K562 (cell line): ENCODE data around the gene DSTYK. TPM values are rescaled to one million over a fixed set of nuclear protein-coding genes. Genes with fewer than 3 reads are reported as not detected.

Experiments
- ATAC-seq: fragments of 200-7000 bp; cut with Tn5 transposase; 3 replicates; pipeline ENCODE4 v1.9.1; 2020; ENCODE audit warnings: moderate library complexity
- BruUV-seq: library from RNA; stranded (reverse); fragments of 400-500 nt; replicated peaks from 2 replicates; lab custom pipeline; 2021; lab: Mats Ljungman, UMichigan
- CTCF ChIA-PET: fragments of 300-600 bp; formaldehyde crosslinking; extraction: SDS; loops from one replicate; lab custom pipeline; 2021; ENCODE audit warnings: low intra/inter-chr PET ratio; lab: Yijun Ruan, JAX
- POLR2A ChIA-PET: fragments of 300-600, 350-650 bp; sonication (Branson Sonifier 250); formaldehyde crosslinking; extraction: SDS; loops from one replicate; lab custom pipeline; 2021; ENCODE audit warnings: antibody characterized with exemption, inconsistent platforms; lab: Yijun Ruan, JAX
- DNase-seq, 4 experiments: peaks; one replicate each; pipeline versions ENCODE4 v3.0.0 to v3.0.0-alpha.2; 2011 to 2018; ENCODE audit warnings: low spot score in 3 of 4, mixed read lengths in 3 of 4; ENCODE audit errors: extremely low read depth in 1 of 4
- FAIRE-seq: peaks from 2 replicates; lab custom pipeline; 2011; peaks lifted over from hg19 to GRCh38; lab: Jason Lieb, UNC
- H2AFZ ChIP-seq: 2 replicates; pipeline ENCODE4 v1.6.0; 2011; ENCODE audit warnings: low read depth, low read length, control low read depth, inconsistent platforms
- H3K27ac ChIP-seq: fragments of 200-600 bp; 3 replicates; pipeline ENCODE4 v1.8.0; 2011; ENCODE audit warnings: low read depth, mild to moderate bottlenecking, control low read depth, inconsistent platforms, low read length, moderate library complexity, mixed read lengths; ENCODE audit errors: extremely low read depth
- H3K27me3 ChIP-seq, 2 experiments: fragments of 300-600 bp in 1 of 2; 2 replicates in 1 of 2; 3 replicates in 1 of 2; pipeline versions ENCODE4 v1.6.0 to v1.8.0; 2011; ENCODE audit warnings: inconsistent platforms in 2 of 2, low read length in 2 of 2, mild to moderate bottlenecking in 1 of 2, mixed read lengths in 1 of 2, moderate library complexity in 1 of 2; ENCODE audit not compliant: control insufficient read depth in 2 of 2, insufficient read depth in 2 of 2
- H3K36me3 ChIP-seq: fragments of 300-600 bp; 3 replicates; pipeline ENCODE4 v1.8.0; 2011; ENCODE audit warnings: mild to moderate bottlenecking, low read length, inconsistent platforms; ENCODE audit not compliant: control insufficient read depth, insufficient read depth
- H3K4me1 ChIP-seq, 2 experiments: fragments of 200-600 bp in 1 of 2; replicated peaks in 1 of 2; 2 replicates in 1 of 2; 3 replicates in 1 of 2; pipeline versions ENCODE4 v1.5.1 to v1.8.0; 2011; ENCODE audit warnings: inconsistent platforms in 2 of 2, low read length in 2 of 2, mild to moderate bottlenecking in 1 of 2, mixed read lengths in 1 of 2, moderate library complexity in 1 of 2; ENCODE audit not compliant: control insufficient read depth in 2 of 2, insufficient read depth in 2 of 2
- H3K4me2 ChIP-seq: 2 replicates; pipeline ENCODE4 v1.6.1; 2011; ENCODE audit warnings: low read length, control low read depth, inconsistent platforms, mixed read lengths; ENCODE audit not compliant: insufficient read depth
- H3K4me3 ChIP-seq: fragments of 200-600 bp; sonication (generic), shearing (Covaris generic); 2 replicates; pipeline ENCODE4 v1.5.1; 2016; ENCODE audit warnings: control low read depth, inconsistent platforms
- H3K79me2 ChIP-seq: fragments of 200-600 bp; 3 replicates; pipeline ENCODE4 v1.8.0; 2011; ENCODE audit warnings: low read length, inconsistent platforms; ENCODE audit not compliant: control insufficient read depth, insufficient read depth
- H3K9ac ChIP-seq, 2 experiments: 2 replicates each; pipeline versions ENCODE4 v1.6.0 to v1.6.1; 2011; ENCODE audit warnings: low read depth in 2 of 2, low read length in 2 of 2, control low read depth in 1 of 2, inconsistent platforms in 1 of 2, mild to moderate bottlenecking in 1 of 2, mixed read lengths in 1 of 2; ENCODE audit not compliant: insufficient read depth in 1 of 2
- H3K9me1 ChIP-seq: one replicate; pipeline ENCODE4 v1.6.0; 2011; ENCODE audit warnings: inconsistent platforms, mild to moderate bottlenecking, low read length, moderate library complexity; ENCODE audit not compliant: control insufficient read depth, insufficient read depth
- H3K9me3 ChIP-seq: replicated peaks from 2 replicates; pipeline ENCODE4 v1.5.1; 2011; ENCODE audit warnings: low read depth, low read length, inconsistent platforms; ENCODE audit not compliant: control insufficient read depth, insufficient read depth
- H4K20me1 ChIP-seq: replicated peaks from 2 replicates; pipeline ENCODE4 v1.6.1; 2011; ENCODE audit warnings: low read length, inconsistent platforms, mixed read lengths; ENCODE audit not compliant: control insufficient read depth, insufficient read depth
- CLOCK ChIP-seq: fragments of 250-450 bp; sonication (Bioruptor Pico); IDR thresholded peaks from 2 replicates; pipeline ENCODE4 v1.4.0; 2020; ENCODE audit warnings: mild to moderate bottlenecking, moderate library complexity, borderline replicate concordance
- ELF2 ChIP-seq: fragments of 250-450 bp; sonication (Bioruptor Pico); IDR thresholded peaks from 2 replicates; pipeline ENCODE4 v1.5.0; 2021; ENCODE audit warnings: mild to moderate bottlenecking
- FOXK1 ChIP-seq: sonication (generic); formaldehyde crosslinking; IDR thresholded peaks from 2 replicates; pipeline ENCODE4 v1.8.0; 2022; ENCODE audit warnings: missing genetic modification reagents, mild to moderate bottlenecking, borderline replicate concordance
- HNRNPL ChIP-seq: fragments of 200-400 bp; formaldehyde crosslinking; IDR thresholded peaks from 2 replicates; pipeline ENCODE4 v1.6.1; 2017; ENCODE audit warnings: low read depth, mild to moderate bottlenecking, low read length
- MAX ChIP-seq: sonication (generic); formaldehyde crosslinking; IDR thresholded peaks from 2 replicates; pipeline ENCODE4 v1.9.0; 2022; ENCODE audit warnings: mild to moderate bottlenecking, missing genetic modification reagents
- SIN3A ChIP-seq, 2 experiments: fragments of 150-350 bp in 1 of 2; IDR thresholded peaks; 2 replicates each; pipeline ENCODE4 v1.6.1; 2011 to 2016; ENCODE audit warnings: borderline replicate concordance in 2 of 2, low read depth in 2 of 2, low read length in 2 of 2, mild to moderate bottlenecking in 2 of 2, moderate library complexity in 2 of 2; ENCODE audit not compliant: control insufficient read depth in 1 of 2
- SNRNP70 ChIP-seq: fragments of 200-400 bp; formaldehyde crosslinking; optimal IDR thresholded peaks from 2 replicates; pipeline ENCODE3; 2017; ENCODE audit warnings: low read depth, low read length
- STAT5A ChIP-seq: IDR thresholded peaks from 2 replicates; pipeline ENCODE4 v1.6.1; 2012; ENCODE audit warnings: low read length, inconsistent platforms, borderline replicate concordance
- TAL1 ChIP-seq: fragments of 450-650 bp; IDR thresholded peaks from 2 replicates; pipeline ENCODE4 v1.6.1; 2016; ENCODE audit warnings: mild to moderate bottlenecking
- XRCC3 ChIP-seq: fragments of 450-650 bp; IDR thresholded peaks from 2 replicates; pipeline ENCODE4 v1.6.1; 2017; ENCODE audit warnings: mild to moderate bottlenecking, moderate library complexity
- ZBTB26 ChIP-seq: fragments of 450-650 bp; formaldehyde crosslinking; IDR thresholded peaks from 2 replicates; pipeline ENCODE4 v1.4.0; 2022; ENCODE audit warnings: missing genetic modification characterization
- WGBS: fragments of 100-300 bp; shearing (Covaris generic); methylation state at CpG from one replicate; pipeline ENCODE4 v1.1.6; 2016; ENCODE audit warnings: low coverage, mixed read lengths; ENCODE audit not compliant: insufficient coverage; ENCODE audit errors: missing lambda C conversion rate; 5-methylcytosine and 5-hydroxymethylcytosine counted together
- in situ Hi-C: fragments of 300-500 bp; cut with MboI; formaldehyde crosslinking; loops from 4 replicates; pipeline ENCODE4 v1.15.0; 2018; ENCODE audit warnings: inconsistent platforms, mixed read lengths
- intact Hi-C: fragments of 100-400 bp; cut with micrococcal nuclease; formaldehyde crosslinking; loops from 2 replicates; pipeline ENCODE4 v1.14.2; 2022
- polyA plus RNA-seq, 8 experiments: library from polyadenylated mRNA; depleted of rRNA in 4 of 8; stranded (reverse) in 5 of 8; unstranded in 3 of 8; fragments of >200 nt; fragmentation: Nextera tagmentation in 2 of 8; fragmentation: Illumina TruSeq in 1 of 8; extraction: Ambion mirVana in 2 of 8; extraction: Trizol in 1 of 8; gene quantifications; 2 replicates each; pipeline versions ENCODE4 v1.2.1 to v1.2.3, GENCODE V29; 2011 to 2014; ENCODE audit warnings: inconsistent platforms in 1 of 8, missing spikeins in 1 of 8
- total RNA-seq, 7 experiments: library from RNA; depleted of rRNA in 6 of 7; stranded (reverse); fragments of >200 nt in 6 of 7; fragmentation: Illumina TruSeq in 2 of 7; extraction: Trizol in 2 of 7; gene quantifications; 2 replicates each; pipeline versions ENCODE4 v1.2.1 to v1.2.3, GENCODE V29; 2011 to 2021; ENCODE audit warnings: low replicate concordance in 1 of 7

Gene DSTYK
- total and polyA plus RNA-seq, 9 of the 15 experiments (the other 6 are each of a cell fraction or from before 2014, with no cell fraction given), result 4.2 to 7.1 (median 6.2) TPM

GRCh38 chr1:205220421-205220820, 8.9 kb upstream of the DSTYK start (continued):
- no peak for TF ChIP-seq CLOCK (CRISPR knock-in tag)
- no peak for TF ChIP-seq FOXK1 (CRISPR knock-in tag)
- no peak for TF ChIP-seq ELF2 (CRISPR knock-in tag)
- TF ChIP-seq ZBTB26 (CRISPR knock-in tag), result no peak
- no peak for TF ChIP-seq HNRNPL
- TF ChIP-seq TAL1, result no peak

- TF ChIP-seq XRCC3, result no peak
- no peak for TF ChIP-seq SNRNP70
- no peak for TF ChIP-seq STAT5A
- no peak for TF ChIP-seq MAX (CRISPR knock-in tag)
- no peak for TF ChIP-seq SIN3A (IDR thresholded peaks at IDR 0.05; ENCODE audit: borderline replicate concordance in 2 of 2, control insufficient read depth in 1 of 2, low read depth in 2 of 2, low read length in 2 of 2)
- H4K20me1 ChIP-seq, result no peaks in the 10 kb centered on the region
- H2AFZ ChIP-seq, result no peak overlapping the region
- no peak for ATAC-seq
- H3K79me2 ChIP-seq, result no peaks in the 10 kb centered on the region
- FAIRE-seq, result no peak
- H3K36me3 ChIP-seq, result no peaks in the 10 kb centered on the region
- H3K4me1 ChIP-seq, result peaks cover 0 to 14% of the 10 kb centered on the region in 2 experiments; a peak in 2 of 5 replicates
- DNase-seq, result no peak
- H3K27me3 ChIP-seq, result no peaks in the 10 kb centered on the region
- no peak overlapping the region for H3K4me2 ChIP-seq
- H3K9ac ChIP-seq, result no peak overlapping the region
- H3K9me3 ChIP-seq, result no peaks in the 10 kb centered on the region
- ChIA-PET POLR2A (interaction anchor here (0.6 to 0.7 kb wide), 2 partner anchors 9 to 211 kb away, joined by 3 read pairs; no protein-coding TSS in a partner anchor), CTCF (no interaction called here)
- H3K27ac ChIP-seq, result no peak overlapping the region
- H3K9me1 ChIP-seq, result no peaks in the 10 kb centered on the region
- no peak overlapping the region for H3K4me3 ChIP-seq
- WGBS, result 46% methylated on average over 3 of the region's 3 CpGs
- intact Hi-C loops (no loop called here), in situ Hi-C loops (no loop called here)
- no TSS peak for BruUV-seq
These were observed 5.9 kb upstream of the DSTYK start for GRCh38 chr1:205217418-205217817.
